ENCODE results near the gene EFCAB6.
A peak's percentile ranks its signal among the peaks of the same experiment; 100 is the strongest.

EFCAB6 gene

DNA sequence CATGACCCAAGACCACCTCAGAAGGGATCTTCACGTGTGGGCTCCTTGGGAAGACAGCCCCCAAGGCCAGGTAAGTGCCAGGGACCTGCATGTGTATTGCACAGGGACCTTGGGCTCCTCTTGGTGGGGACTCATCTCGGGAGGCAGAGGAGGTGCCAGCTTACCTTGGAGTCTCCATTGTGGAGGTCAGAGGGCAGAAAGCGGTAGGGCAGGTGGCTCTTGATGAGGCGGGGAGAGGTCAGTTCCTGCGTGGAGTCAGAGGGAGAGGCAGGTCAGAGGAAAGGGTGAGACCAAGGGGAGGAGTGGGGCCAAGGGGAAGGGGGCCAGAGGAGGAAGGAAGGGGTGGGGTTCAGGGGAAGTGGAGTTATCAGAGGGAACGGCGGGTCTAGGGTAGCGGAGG is 27.7 kb upstream of the EFCAB6 start:
- Histone ChIP-seq H3K27me3 (replicated peaks) (no peaks in the 10 kb centered on the region), H3K27ac (no peak overlapping the region), H3K4me3 (ENCODE audit: low read depth, low read length) (no peak overlapping the region), H3K36me3 (replicated peaks) (no peaks in the 10 kb centered on the region)
- no peak for DNase-seq
- in situ Hi-C loops (cut with HindIII; ENCODE audit: low pct_ligation_motif_present, low sequenced_read_pairs), result no loop called here
- TF ChIP-seq, protein P1, sequence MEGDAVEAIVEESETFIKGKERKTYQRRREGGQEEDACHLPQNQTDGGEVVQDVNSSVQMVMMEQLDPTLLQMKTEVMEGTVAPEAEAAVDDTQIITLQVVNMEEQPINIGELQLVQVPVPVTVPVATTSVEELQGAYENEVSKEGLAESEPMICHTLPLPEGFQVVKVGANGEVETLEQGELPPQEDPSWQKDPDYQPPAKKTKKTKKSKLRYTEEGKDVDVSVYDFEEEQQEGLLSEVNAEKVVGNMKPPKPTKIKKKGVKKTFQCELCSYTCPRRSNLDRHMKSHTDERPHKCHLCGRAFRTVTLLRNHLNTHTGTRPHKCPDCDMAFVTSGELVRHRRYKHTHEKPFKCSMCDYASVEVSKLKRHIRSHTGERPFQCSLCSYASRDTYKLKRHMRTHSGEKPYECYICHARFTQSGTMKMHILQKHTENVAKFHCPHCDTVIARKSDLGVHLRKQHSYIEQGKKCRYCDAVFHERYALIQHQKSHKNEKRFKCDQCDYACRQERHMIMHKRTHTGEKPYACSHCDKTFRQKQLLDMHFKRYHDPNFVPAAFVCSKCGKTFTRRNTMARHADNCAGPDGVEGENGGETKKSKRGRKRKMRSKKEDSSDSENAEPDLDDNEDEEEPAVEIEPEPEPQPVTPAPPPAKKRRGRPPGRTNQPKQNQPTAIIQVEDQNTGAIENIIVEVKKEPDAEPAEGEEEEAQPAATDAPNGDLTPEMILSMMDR (IDR thresholded peaks at IDR 0.05; ENCODE audit: low read depth, low read length, missing control alignments), result no peak

DNA sequence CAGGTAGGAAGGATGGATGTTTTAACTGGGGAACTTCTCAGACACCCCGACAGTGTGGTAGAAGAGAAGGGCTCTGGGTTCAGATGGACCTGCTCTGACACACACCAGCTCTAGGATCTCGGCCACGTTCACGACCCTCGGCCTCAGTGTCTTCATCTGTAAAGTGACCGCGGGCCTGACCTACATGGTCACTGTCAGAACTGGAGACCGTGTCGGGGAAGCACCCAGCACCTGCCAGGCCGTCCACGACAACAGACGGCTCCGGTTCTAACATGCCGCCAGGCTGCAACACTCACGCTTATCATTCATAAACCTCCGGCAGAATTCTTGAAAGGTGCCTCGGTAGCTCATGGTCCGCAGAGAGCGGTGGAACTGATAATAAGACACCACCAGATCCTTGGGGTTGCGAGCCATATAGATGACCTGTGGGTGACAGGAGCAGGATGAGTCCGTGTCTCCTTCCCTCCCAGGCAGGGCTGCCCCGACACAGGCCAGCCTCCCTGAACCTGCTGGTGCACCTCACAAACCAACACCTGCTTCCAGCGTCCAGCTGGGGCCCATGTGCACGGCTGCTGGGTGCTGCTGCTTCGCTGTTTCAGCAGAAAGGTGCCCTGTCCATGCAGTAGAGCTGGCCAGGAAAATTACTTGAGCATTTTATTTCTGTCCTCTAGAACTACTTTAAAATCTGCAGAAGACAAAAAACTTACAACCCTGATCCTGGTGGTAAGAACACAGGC is 26.6 kb upstream of the EFCAB6 start:
- DNase-seq, result no peak
- in situ Hi-C loops (cut with HindIII; ENCODE audit: low pct_ligation_motif_present, low sequenced_read_pairs), result no loop called here
- H3K27me3 ChIP-seq (replicated peaks), result no peaks in the 10 kb centered on the region
- H3K36me3 ChIP-seq (replicated peaks), result no peaks in the 10 kb centered on the region
- TF ChIP-seq, protein P1 (IDR thresholded peaks at IDR 0.05; ENCODE audit: low read depth, low read length, missing control alignments), result no peak
- no peak overlapping the region for H3K4me3 ChIP-seq (ENCODE audit: low read depth, low read length)
- no peak overlapping the region for H3K27ac ChIP-seq

GRCh38 chr22:43838161-43838560 is 26.1 kb upstream of the EFCAB6 start:
- DNase-seq, result no peak
- no peaks in the 10 kb centered on the region for H3K36me3 ChIP-seq (replicated peaks)
- TF ChIP-seq, protein P1 (IDR thresholded peaks at IDR 0.05; ENCODE audit: low read depth, low read length, missing control alignments), result no peak
- H3K27me3 ChIP-seq (replicated peaks), result no peaks in the 10 kb centered on the region
- no peak overlapping the region for H3K4me3 ChIP-seq (ENCODE audit: low read depth, low read length)
- no peak overlapping the region for H3K27ac ChIP-seq
- in situ Hi-C loops (cut with HindIII; ENCODE audit: low pct_ligation_motif_present, low sequenced_read_pairs), result no loop called here

DNA sequence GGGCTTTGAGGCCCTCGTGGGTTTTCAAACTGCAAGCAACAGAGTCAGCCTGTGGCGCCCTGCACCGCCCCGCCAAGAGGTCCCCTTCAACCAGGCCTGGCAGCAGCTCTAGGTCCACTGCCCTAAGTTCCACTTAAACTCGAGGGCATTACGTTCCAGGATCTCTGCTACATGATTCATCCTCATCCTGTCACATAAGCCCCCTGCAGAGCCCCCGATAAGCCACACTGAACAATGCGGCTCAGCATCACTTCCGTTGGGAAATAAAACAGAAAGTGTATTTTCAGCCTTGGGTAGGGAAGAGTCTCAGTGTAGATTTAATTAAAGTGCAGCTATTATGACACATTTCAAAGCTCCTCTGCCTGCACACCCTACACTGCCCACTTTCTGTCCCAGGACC is 25.6 kb upstream of the EFCAB6 start:
- Histone ChIP-seq H3K27me3 (replicated peaks) (no peaks in the 10 kb centered on the region), H3K27ac (no peak overlapping the region), H3K36me3 (replicated peaks) (no peaks in the 10 kb centered on the region), H3K4me3 (ENCODE audit: low read depth, low read length) (no peak overlapping the region)
- in situ Hi-C loops (cut with HindIII; ENCODE audit: low pct_ligation_motif_present, low sequenced_read_pairs), result no loop called here
- TF ChIP-seq, protein P1 (IDR thresholded peaks at IDR 0.05; ENCODE audit: low read depth, low read length, missing control alignments), result no peak
- peak; percentile 33 for DNase-seq

DNA sequence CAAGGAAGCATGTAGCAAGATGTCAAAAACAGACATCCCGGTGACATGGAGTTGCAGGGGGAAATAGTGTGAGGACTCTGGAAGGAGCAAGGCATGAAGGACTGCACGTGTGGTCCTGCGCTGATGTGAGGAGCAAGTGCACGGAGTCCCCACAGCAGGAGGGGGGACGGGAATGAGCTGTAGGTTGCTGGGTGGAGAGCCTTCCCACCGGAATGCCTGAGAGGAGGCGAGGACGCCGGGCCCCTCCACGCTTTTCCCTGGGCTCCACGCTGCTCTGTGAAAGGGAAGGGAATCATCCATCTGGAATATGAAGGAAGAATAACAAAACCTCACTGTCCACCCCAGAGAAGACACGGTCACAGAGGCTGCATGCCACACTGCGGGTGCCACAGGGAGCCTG is 23.6 kb upstream of the EFCAB6 start:
- DNase-seq, result no peak
- H3K27me3 ChIP-seq (replicated peaks), result no peaks in the 10 kb centered on the region
- in situ Hi-C loops (cut with HindIII; ENCODE audit: low pct_ligation_motif_present, low sequenced_read_pairs), result no loop called here
- no peak overlapping the region for H3K4me3 ChIP-seq (ENCODE audit: low read depth, low read length)
- H3K36me3 ChIP-seq (replicated peaks), result no peaks in the 10 kb centered on the region
- TF ChIP-seq, protein P1 (IDR thresholded peaks at IDR 0.05; ENCODE audit: low read depth, low read length, missing control alignments), result no peak
- H3K27ac ChIP-seq, result no peak overlapping the region

- Histone ChIP-seq H3K36me3 (replicated peaks) (no peaks in the 10 kb centered on the region), H3K27me3 (replicated peaks) (no peaks in the 10 kb centered on the region), H3K4me3 (ENCODE audit: low read depth, low read length) (no peak overlapping the region), H3K27ac (no peak overlapping the region)
- TF ChIP-seq, protein P1 (IDR thresholded peaks at IDR 0.05; ENCODE audit: low read depth, low read length, missing control alignments), result no peak
- in situ Hi-C loops (cut with HindIII; ENCODE audit: low pct_ligation_motif_present, low sequenced_read_pairs), result no loop called here
- no peak for DNase-seq
Measured at GRCh38 chr22:43835166-43835565, 23.1 kb upstream of the EFCAB6 start.
